ENCODE results near the gene EGFL8. TPM values are rescaled to one million over a fixed set of nuclear protein-coding genes. Genes with fewer than 3 reads are reported as not detected.
A peak's percentile ranks its signal among the peaks of the same experiment; 100 is the strongest.

The EGFL8 gene
- total and polyA plus RNA-seq, 3 experiments from 2014 or later = 8.3 to 9.5 TPM; not detected in 1

DNA sequence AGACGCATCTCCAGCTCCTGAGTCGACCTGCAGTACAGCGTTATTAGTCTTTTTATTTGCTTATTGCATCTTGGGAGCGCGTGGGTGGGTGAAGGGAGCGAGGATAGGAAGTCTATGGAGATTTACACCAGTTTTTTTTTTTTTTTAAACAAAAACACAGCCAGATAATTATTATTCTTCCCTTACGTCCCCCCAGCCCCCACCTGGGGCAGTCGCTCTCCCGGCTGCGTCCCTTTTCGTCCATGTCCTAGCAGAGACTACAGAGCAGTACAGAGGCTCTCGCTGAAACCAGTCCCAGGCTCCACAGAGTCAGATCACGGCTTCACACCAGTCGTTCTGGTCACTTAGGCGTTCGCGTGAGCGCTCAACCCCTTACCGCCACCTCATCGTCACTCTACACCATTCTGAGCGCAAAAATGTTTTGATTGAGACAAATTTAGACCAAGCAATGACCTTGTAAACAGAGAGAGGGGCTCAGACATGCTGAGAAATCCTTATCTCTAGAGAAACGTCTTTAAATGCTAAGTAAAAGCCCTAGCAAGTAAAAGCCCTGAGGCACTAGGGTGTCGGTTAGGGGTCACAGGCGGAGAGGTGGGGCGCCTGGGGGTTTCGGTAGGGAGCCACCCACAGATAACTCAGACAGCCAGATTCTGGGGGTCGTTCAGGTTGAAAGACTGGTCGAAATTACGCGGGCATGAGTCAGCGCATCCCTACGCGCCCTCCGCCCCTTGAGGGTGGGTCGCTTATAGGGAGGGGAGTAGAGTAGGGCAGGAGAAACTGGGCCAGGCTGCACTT is 11.4 kb upstream of the EGFL8 start:
- H3K4me3 ChIP-seq (ENCODE audit: low read length) = no peak overlapping the region
- no peak for DNase-seq
- Mint-ChIP-seq H3K27me3 (peaks cover 21 to 28% of the 10 kb centered on the region in 2 donors), H3K27ac (peak overlapping the region; percentile 81 to 97 (median 86)), H3K36me3 (peaks cover 6 to 18% (median 10%) of the 10 kb centered on the region in 3 donors), H3K4me3 (peak overlapping the region; percentile 59 to 98 (median 73)), H3K4me1 (peaks cover 44 to 70% (median 50%) of the 10 kb centered on the region in 3 donors), H3K9me3 (peaks cover 0 to 3% (median 0%) of the 10 kb centered on the region in 5 donors)
- H3K36me3 ChIP-seq (ENCODE audit: insufficient read depth, low read length) = peaks cover 11% of the 10 kb centered on the region
- no peaks in the 10 kb centered on the region for H3K27me3 ChIP-seq (ENCODE audit: insufficient read depth, low read length, poor library complexity, severe bottlenecking)
- no peaks in the 10 kb centered on the region for H3K9me3 ChIP-seq (ENCODE audit: low read length)
- peaks cover 27% of the 10 kb centered on the region for H3K4me1 ChIP-seq (ENCODE audit: insufficient read depth, low read length)
- H3K27ac ChIP-seq (ENCODE audit: low read depth, low read length) = peak overlapping the region; percentile 82
- ChIA-PET CTCF (interaction anchor here (0.9 to 1.9 kb wide), 4 partner anchors 24 to 67 kb away, joined by 3 to 4 read pairs (median 4); no protein-coding TSS in a partner anchor), POLR2A (no interaction called here)

DNA sequence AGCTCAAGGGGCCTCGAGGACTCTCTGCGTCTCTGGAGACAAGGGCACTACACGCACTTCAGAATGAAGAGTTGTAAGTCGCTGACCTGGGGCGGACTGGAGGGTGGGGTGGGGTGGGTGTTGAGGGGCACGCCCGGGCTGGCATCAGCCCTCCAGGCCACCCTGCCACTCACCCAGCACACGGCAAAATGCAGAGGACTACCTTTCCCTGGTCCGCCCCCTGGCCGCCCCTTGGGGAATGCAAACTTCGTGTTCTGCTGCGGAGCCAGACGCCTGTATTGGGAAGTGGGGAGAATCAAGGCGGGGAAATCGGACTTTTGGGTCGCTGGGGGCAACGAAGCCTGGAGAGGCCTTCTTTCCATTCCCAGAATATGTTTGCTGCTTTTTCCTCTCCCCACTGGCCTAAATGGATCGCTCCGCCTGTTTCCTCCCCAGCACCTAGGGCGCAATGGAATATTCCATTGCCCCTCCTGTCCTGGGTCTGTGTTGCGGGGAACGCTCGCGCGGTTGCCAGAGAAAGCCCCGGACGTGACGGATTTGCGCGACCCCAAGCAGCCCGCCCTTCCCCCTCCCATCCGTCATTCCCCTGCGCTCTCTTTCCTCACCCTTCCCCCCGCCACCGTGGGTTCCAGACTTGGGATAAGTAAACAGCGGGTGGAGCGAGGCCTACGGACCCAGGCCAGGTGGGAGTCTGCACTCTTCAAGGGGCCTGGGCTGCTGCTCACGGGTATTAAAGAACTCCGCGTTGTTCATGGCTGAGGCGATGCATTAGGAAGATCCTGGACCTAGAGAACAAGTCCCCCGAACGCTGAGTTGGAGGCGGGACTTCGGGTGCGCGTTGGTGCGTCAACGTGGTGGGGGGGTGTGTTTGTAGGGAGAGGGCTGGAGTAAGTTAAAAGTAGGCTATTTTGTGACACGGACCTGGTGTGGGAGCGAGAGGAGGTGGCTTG is 10.6 kb upstream of the EGFL8 start, which contains the start of gene PPT2:
Gene PPT2, plus strand, starts transcription at position 578 of the 950 bp plus-strand sequence. CDS start 454 bp downstream, outside the sequence.
- H3K9me3 ChIP-seq (ENCODE audit: low read length) = no peaks in the 10 kb centered on the region
- Mint-ChIP-seq H3K36me3 (peaks cover 7 to 25% (median 13%) of the 10 kb centered on the region in 3 donors), H3K9me3 (no peaks in the 10 kb centered on the region), H3K4me1 (peaks cover 37 to 61% (median 45%) of the 10 kb centered on the region in 3 donors), H3K4me3 (peak within 1 kb of the TSS; percentile 92 to 100 (median 98)), H3K27me3 (peaks cover 18 to 19% of the 10 kb centered on the region in 2 donors), H3K27ac (peak within 1 kb of the TSS; percentile 81 to 97 (median 96))
- DNase-seq = peak; percentile 68 to 87 (median 81)
- peaks cover 27% of the 10 kb centered on the region for H3K4me1 ChIP-seq (ENCODE audit: insufficient read depth, low read length)
- no peaks in the 10 kb centered on the region for H3K27me3 ChIP-seq (ENCODE audit: insufficient read depth, low read length, poor library complexity, severe bottlenecking)
- ChIA-PET POLR2A (interaction anchor here (0.6 to 0.9 kb wide), 3 partner anchors 24 to 319 kb away, joined by 3 read pairs; partner anchors contain the start of gene FKBPL), CTCF (interaction anchor here (1.0 to 1.3 kb wide), 6 partner anchors 17 to 41 kb away, joined by 3 to 6 read pairs (median 4); partner anchors contain the start of gene ATF6B)
- peaks cover 19% of the 10 kb centered on the region for H3K36me3 ChIP-seq (ENCODE audit: insufficient read depth, low read length)
- peak within 1 kb of the TSS; percentile 82 for H3K27ac ChIP-seq (ENCODE audit: low read depth, low read length)
- peak within 1 kb of the TSS; percentile 93 for H3K4me3 ChIP-seq (ENCODE audit: low read length)

DNA sequence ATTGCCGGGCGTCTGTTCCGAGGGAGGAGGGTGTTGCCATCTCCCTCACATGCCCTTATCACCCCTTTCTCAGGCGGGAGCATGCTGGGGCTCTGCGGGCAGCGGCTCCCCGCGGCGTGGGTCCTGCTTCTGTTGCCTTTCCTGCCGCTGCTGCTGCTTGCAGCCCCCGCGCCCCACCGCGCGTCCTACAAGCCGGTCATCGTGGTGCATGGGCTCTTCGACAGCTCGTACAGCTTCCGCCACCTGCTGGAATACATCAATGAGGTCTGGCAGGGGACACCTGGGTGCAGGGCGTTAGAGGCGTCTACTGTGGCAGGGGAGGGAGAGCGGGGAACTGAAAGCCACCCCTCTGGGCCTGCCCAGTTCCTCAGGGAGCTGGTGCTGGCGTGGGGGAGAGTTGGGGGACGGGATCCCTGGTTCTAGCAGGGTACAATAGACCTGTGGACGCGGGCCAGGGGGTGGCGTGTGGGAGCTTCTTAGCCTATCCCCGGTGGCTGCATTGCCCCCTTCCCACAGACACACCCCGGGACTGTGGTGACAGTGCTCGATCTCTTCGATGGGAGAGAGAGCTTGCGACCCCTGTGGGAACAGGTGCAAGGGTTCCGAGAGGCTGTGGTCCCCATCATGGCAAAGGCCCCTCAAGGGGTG is 9.8 kb upstream of the EGFL8 start:
- Mint-ChIP-seq H3K36me3 (peaks cover 7 to 29% (median 13%) of the 10 kb centered on the region in 3 donors), H3K4me3 (peak overlapping the region; percentile 92 to 100 (median 98)), H3K27ac (peak overlapping the region; percentile 56 to 97 (median 95)), H3K9me3 (no peaks in the 10 kb centered on the region), H3K27me3 (peaks cover 15% of the 10 kb centered on the region in 2 donors), H3K4me1 (peaks cover 35 to 56% (median 43%) of the 10 kb centered on the region in 3 donors)
- Histone ChIP-seq H3K9me3 (ENCODE audit: low read length) (no peaks in the 10 kb centered on the region), H3K27ac (ENCODE audit: low read depth, low read length) (peak overlapping the region; percentile 82), H3K4me3 (ENCODE audit: low read length) (peak overlapping the region; percentile 93), H3K4me1 (ENCODE audit: insufficient read depth, low read length) (peaks cover 27% of the 10 kb centered on the region), H3K27me3 (ENCODE audit: insufficient read depth, low read length, poor library complexity, severe bottlenecking) (no peaks in the 10 kb centered on the region), H3K36me3 (ENCODE audit: insufficient read depth, low read length) (peaks cover 19% of the 10 kb centered on the region)
- DNase-seq = peak; percentile 52 to 78 (median 63)
- CTCF ChIA-PET = interaction anchor here (0.9 to 1.3 kb wide), 7 partner anchors 16 to 40 kb away, joined by 3 to 6 read pairs (median 4); partner anchors contain the start of genes ATF6B and GPSM3
- POLR2A ChIA-PET = interaction anchor here (0.6 to 0.9 kb wide), 3 partner anchors 25 to 319 kb away, joined by 3 read pairs; partner anchors contain the start of gene FKBPL

DNA sequence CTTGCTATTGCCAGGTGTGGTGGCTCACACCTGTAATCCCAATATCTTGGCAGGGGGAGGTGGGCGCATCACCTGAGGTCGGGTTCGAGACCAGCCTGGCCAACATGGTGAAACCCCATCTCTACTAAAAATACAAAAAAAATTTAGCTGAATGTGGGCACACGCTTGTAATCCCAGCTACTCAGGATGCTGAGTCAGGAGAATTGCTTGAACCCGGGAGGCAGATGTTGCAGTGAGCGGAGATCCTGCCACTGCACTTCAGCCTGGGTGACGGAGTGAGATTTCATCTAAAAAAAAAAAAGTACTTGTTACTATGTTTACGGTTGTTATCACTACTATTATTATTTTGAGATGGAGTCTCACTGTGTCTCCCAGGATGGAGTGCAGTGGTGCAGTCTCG is 7.5 kb upstream of the EGFL8 start:
- Histone ChIP-seq H3K27me3 (ENCODE audit: insufficient read depth, low read length, poor library complexity, severe bottlenecking) (no peaks in the 10 kb centered on the region), H3K36me3 (ENCODE audit: insufficient read depth, low read length) (peaks cover 19% of the 10 kb centered on the region), H3K4me1 (ENCODE audit: insufficient read depth, low read length) (peaks cover 27% of the 10 kb centered on the region), H3K4me3 (ENCODE audit: low read length) (no peak overlapping the region), H3K9me3 (ENCODE audit: low read length) (no peaks in the 10 kb centered on the region), H3K27ac (ENCODE audit: low read depth, low read length) (no peak overlapping the region)
- H3K4me3 Mint-ChIP-seq = no peak overlapping the region
- peak overlapping the region in 1 of 8 donors; percentile 19 for H3K27ac Mint-ChIP-seq
- H3K4me1 Mint-ChIP-seq = peaks cover 28 to 41% (median 31%) of the 10 kb centered on the region in 3 donors
- no peaks in the 10 kb centered on the region for H3K9me3 Mint-ChIP-seq
- H3K36me3 Mint-ChIP-seq = peaks cover 7 to 29% (median 13%) of the 10 kb centered on the region in 3 donors
- DNase-seq = no peak
- ChIA-PET CTCF (no interaction called here), POLR2A (no interaction called here)
- H3K27me3 Mint-ChIP-seq = peaks cover 0 to 1% of the 10 kb centered on the region in 2 donors

DNA sequence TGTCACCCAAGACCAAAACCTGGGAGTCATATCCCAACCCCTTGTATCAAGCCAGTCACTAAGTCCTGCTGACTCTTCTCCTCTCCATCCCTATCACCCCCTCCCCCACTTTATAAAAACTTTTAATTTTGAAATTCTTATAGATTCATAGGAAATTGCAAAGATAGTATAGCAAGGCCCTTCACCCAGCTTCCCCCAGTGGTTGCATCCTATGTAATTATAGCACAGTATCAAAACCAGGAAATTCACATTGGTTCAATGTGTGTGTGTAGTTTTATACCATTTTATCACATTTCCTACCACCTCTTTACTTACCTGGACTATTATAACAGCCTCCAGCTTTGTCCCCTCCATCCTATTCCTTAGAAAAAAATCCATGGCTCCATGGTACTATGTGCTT is 6.3 kb upstream of the EGFL8 start:
- peaks cover 22 to 30% (median 24%) of the 10 kb centered on the region in 3 donors for H3K4me1 Mint-ChIP-seq
- DNase-seq = no peak
- H3K27ac Mint-ChIP-seq = no peak overlapping the region
- Histone ChIP-seq H3K9me3 (ENCODE audit: low read length) (no peaks in the 10 kb centered on the region), H3K27me3 (ENCODE audit: insufficient read depth, low read length, poor library complexity, severe bottlenecking) (no peaks in the 10 kb centered on the region), H3K27ac (ENCODE audit: low read depth, low read length) (no peak overlapping the region), H3K4me1 (ENCODE audit: insufficient read depth, low read length) (peaks cover 16% of the 10 kb centered on the region), H3K4me3 (ENCODE audit: low read length) (no peak overlapping the region), H3K36me3 (ENCODE audit: insufficient read depth, low read length) (peaks cover 19% of the 10 kb centered on the region)
- H3K27me3 Mint-ChIP-seq = no peaks in the 10 kb centered on the region
- peak overlapping the region in 1 of 7 donors; percentile 50 for H3K4me3 Mint-ChIP-seq
- peaks cover 7 to 35% (median 13%) of the 10 kb centered on the region in 3 donors for H3K36me3 Mint-ChIP-seq
- H3K9me3 Mint-ChIP-seq = no peaks in the 10 kb centered on the region
- POLR2A ChIA-PET = no interaction called here
- CTCF ChIA-PET = no interaction called here

DNA sequence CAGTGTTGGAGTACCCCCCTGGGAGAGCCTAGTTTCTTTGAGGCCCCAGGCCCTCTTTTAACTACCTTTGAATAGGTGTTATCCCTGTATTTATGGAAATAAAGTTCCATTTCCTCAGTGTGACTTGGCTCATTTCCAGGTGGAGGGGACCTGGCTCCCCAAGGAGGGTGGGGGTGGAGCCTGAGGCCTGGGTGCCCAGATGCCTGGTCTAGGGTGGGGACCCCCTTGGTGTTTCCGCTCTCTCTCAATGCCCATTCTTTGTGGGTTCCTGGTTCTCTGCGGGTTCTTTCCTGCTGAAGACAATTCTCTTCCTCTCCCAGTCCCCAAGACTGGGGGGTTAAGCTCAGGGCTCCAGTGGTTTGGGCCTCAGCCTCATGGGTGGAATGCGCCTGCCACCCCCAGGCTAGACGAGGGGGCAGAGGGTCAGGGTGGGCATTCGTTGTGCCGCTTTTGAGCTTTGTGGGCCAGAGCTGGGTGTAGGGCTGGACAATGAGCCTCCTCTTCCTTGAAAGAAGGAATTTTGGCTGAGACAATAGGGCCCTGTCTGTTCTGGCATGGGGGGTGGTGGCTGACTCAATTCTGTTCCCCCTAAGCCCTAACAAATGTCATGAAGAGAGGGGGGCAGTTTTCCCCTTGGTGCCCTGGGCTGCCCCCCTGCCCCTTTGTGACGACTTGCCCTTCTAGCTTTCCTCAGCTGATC is 686 bp upstream of the EGFL8 start:
- no peak overlapping the region for H3K27ac Mint-ChIP-seq
- H3K4me3 Mint-ChIP-seq = no peak overlapping the region
- no peaks in the 10 kb centered on the region for H3K9me3 ChIP-seq (ENCODE audit: low read length)
- H3K36me3 Mint-ChIP-seq = peaks cover 0 to 43% (median 4%) of the 10 kb centered on the region in 3 donors
- H3K36me3 ChIP-seq (ENCODE audit: insufficient read depth, low read length) = peaks cover 6% of the 10 kb centered on the region
- H3K4me3 ChIP-seq (ENCODE audit: low read length) = no peak overlapping the region
- DNase-seq = no peak
- no peaks in the 10 kb centered on the region for H3K27me3 ChIP-seq (ENCODE audit: insufficient read depth, low read length, poor library complexity, severe bottlenecking)
- ChIA-PET CTCF (interaction anchor here (1.8 kb wide), 1 partner anchor 45 kb away, joined by 4 read pairs; no protein-coding TSS in a partner anchor), POLR2A (no interaction called here)
- H3K4me1 ChIP-seq (ENCODE audit: insufficient read depth, low read length) = no peaks in the 10 kb centered on the region
- peaks cover 0 to 5% (median 2%) of the 10 kb centered on the region in 3 donors for H3K4me1 Mint-ChIP-seq
- no peaks in the 10 kb centered on the region for H3K27me3 Mint-ChIP-seq
- no peaks in the 10 kb centered on the region for H3K9me3 Mint-ChIP-seq
- H3K27ac ChIP-seq (ENCODE audit: low read depth, low read length) = no peak overlapping the region
